HAP-1 (cell line): ENCODE measurements around the gene OBP2A.

ENCODE experiments used
- DNase-seq, 2 experiments: peaks; one replicate each; pipeline ENCODE4 v3.0.0-alpha.2; 2016 to 2020; ENCODE audit warnings: low spot score in 2 of 2
- H3K27me3 ChIP-seq: fragments of 250-450 bp; sonication (Bioruptor Pico); 2 replicates; pipeline ENCODE4 v1.5.1; 2020; ENCODE audit warnings: low read depth, mild to moderate bottlenecking, moderate library complexity
- H3K36me3 ChIP-seq: fragments of 250-450 bp; sonication (Bioruptor Pico); replicated peaks from 2 replicates; pipeline ENCODE4 v1.5.1; 2020; ENCODE audit warnings: mild to moderate bottlenecking
- H3K4me1 ChIP-seq: fragments of 250-450 bp; sonication (Bioruptor Pico); 2 replicates; pipeline ENCODE4 v1.5.1; 2020; ENCODE audit warnings: mild to moderate bottlenecking
- H3K4me3 ChIP-seq: fragments of 250-450 bp; sonication (Bioruptor Pico); 2 replicates; pipeline ENCODE4 v1.5.1; 2020; ENCODE audit warnings: mild to moderate bottlenecking, moderate library complexity
- H3K9me3 ChIP-seq: fragments of 250-450 bp; sonication (Bioruptor Pico); 2 replicates; pipeline ENCODE4 v1.5.1; 2020; ENCODE audit warnings: mild to moderate bottlenecking, moderate library complexity
- in situ Hi-C: fragments of 300-500 bp; cut with MboI; formaldehyde crosslinking; loops from 3 replicates; pipeline ENCODE4 v1.14.3; 2020; ENCODE audit warnings: low sequenced_read_pairs, inconsistent platforms, mixed read lengths

Gene OBP2A

DNA sequence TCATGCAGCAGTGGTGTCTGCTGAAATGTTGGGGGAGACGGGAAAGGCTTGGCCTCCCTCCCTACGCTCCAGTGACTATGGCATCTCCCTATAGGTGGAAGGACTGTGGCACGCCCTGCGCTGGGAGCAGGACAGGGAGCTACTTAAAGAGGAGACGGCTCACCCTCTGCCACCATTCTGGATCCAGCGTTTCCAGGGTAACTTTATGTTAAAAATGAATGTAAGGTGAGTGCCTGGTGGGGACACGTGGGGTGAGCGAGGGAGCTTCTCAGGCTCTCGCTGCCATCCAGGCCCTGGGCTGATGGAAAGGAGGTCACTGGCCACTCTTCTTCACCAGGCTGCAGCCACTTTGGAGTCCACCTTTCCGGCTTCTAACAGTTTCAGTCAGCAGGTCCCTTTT is 31.3 kb downstream of the OBP2A start:
- Histone ChIP-seq H3K27me3 (no peaks in the 10 kb centered on the region), H3K9me3 (no peaks in the 10 kb centered on the region), H3K4me3 (no peak overlapping the region), H3K4me1 (no peaks in the 10 kb centered on the region), H3K36me3 (no peaks in the 10 kb centered on the region)
- in situ Hi-C loops, result no loop called here
- no peak for DNase-seq

DNA sequence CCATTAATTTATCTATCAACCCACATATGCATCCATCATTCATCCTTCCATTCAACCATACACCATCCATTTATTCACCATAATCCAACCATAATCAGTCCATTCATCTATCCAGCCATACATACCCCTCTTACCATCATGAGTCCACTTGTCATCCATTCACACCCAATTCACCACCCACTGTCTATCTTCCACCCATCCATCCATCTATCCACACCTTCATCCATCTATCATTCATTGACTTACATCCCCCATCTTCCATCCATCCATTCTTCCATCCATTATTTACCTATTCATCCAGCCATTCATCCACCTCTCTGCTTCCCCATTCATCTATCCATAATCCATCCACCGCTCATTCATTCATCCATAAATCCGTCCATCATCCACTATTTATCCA is 33.4 kb downstream of the OBP2A start:
- H3K4me3 ChIP-seq, result no peak overlapping the region
- in situ Hi-C loops, result no loop called here
- no peak for DNase-seq
- no peaks in the 10 kb centered on the region for H3K27me3 ChIP-seq
- no peaks in the 10 kb centered on the region for H3K9me3 ChIP-seq
- H3K4me1 ChIP-seq, result no peaks in the 10 kb centered on the region
- H3K36me3 ChIP-seq, result no peaks in the 10 kb centered on the region

DNA sequence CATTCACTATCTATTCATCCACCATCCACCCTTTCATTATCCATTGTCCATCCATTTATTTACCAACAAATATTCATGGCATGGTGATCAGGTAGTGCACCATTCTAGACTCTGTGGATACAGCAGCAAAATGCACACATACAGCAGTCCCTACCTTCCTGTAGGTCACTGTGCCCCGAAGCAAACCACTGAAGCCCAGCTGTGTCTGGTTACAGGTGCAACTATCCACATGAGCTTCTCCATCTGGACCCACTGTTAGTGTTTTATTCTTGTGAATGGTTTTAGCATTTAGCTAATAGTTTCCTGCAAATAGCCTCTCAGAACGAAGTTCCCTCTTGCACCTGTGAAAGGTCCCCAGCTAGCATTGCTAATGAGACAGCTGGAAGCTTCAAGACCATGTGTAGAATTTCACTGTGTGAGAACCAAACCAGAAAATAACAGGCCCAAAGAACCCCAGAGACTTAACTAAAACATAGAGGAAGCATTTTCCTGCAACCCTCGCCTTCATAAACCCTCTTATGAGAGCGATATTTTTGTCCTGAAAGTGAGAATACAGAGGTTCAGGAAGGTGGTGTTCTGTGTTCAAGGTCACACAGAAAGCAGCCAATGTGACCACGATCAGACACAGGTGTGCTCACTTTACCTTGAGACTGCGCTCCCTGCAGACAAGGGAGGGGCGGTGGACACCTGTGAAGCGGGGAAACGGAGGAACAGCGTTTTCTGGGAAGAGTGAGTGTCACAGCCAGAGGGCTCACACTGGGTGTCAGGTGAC is 34.1 kb downstream of the OBP2A start:
- Histone ChIP-seq H3K4me3 (no peak overlapping the region), H3K4me1 (no peaks in the 10 kb centered on the region), H3K9me3 (no peaks in the 10 kb centered on the region), H3K36me3 (no peaks in the 10 kb centered on the region), H3K27me3 (no peaks in the 10 kb centered on the region)
- no peak for DNase-seq
- in situ Hi-C loops, result no loop called here

DNA sequence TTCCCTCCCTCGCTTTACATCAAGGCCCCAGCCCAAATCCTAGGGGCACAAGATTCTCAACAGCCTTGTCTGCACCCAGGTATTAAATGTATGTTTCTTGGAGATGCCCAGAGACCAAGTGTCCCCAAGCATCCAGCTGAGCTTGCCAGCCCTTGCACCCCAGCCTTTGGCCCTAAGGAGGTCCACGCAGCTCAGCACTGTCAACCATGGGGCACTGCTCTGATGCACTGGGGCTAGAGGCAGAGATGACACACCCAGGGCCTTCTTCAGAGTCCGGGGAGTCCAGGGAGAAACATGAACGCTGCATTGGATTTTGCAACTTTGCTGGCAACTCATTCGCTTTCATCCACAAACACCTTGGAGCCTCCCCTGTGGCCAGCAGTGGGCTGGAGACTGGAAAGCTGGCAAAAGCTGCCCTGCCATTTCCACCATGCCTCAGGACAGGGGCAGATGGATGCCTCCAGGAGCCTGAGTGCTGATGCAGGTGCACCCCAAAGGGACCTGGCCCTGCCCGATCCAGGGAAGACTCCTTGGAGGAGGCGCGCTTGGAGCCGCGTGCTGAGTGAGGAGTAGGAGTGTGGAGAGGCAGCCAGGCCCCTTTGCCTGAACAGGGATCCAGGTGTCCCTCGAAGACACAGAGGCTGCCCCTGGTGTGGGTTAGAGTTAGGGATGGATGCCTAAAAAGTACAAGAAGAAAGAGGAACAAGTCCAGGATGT is 34.9 kb downstream of the OBP2A start:
- no peaks in the 10 kb centered on the region for H3K9me3 ChIP-seq
- in situ Hi-C loops, result no loop called here
- no peaks in the 10 kb centered on the region for H3K4me1 ChIP-seq
- no peaks in the 10 kb centered on the region for H3K27me3 ChIP-seq
- no peak for DNase-seq
- H3K36me3 ChIP-seq, result no peaks in the 10 kb centered on the region
- H3K4me3 ChIP-seq, result no peak overlapping the region

DNA sequence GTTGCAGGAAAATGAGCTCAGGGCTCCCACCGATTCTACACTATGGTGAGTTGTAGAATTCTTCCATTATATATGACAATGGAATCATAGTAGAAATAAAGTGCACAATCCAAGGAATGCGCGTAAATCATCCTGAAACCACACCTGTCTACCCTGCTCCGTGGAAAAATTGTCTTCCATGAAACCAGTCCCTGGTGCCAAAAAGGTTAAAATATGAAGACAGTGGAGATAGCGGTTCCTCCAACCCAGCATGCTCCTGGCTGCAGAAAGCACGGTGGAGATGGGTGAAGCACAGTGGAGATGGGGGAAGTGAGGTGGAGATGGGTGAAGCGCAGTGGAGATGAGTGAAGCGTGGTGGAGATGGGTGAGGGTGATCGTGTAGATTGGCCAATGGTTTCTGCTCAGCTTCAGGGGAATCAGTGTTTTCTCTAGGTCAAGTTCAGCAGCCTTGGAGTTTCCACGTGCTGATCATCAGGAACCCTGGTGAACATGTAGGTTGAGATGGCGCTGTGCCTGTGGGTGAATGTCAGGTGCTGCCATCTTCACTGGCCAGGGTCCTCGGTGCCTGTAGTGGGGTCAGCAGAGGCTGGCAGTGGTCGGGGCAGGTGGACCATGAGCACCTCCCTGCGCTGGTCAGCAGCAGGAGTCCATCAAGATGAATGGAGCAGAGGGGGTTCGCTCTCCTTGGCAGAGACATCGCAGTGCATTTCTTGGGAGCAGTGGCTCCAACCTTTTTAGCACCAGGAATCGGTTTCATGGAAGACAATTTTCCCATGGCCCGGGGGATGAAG is 35.9 kb downstream of the OBP2A start:
- Histone ChIP-seq H3K36me3 (no peaks in the 10 kb centered on the region), H3K9me3 (no peaks in the 10 kb centered on the region), H3K4me1 (no peaks in the 10 kb centered on the region), H3K4me3 (no peak overlapping the region), H3K27me3 (no peaks in the 10 kb centered on the region)
- in situ Hi-C loops, result no loop called here
- no peak for DNase-seq

DNA sequence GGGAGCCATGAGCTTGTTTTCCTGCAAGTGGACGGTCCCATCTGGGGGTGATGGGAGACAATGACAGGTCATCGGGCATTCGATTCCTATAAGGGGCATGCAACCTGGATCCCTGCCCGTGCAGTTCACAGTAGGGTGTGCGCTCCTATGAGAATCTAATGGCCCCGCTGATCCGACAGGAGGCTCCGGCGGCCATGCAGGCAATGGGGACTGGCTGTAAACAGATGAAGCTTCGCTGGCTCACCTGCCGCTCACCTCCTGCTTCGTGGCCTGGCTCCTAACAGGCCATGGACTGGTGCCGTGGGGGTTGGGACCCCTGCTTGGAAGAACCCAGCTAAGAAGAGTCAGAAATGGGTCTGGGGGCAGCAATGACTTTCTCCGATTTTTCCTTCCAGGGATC is 36.6 kb downstream of the OBP2A start:
- in situ Hi-C loops, result no loop called here
- DNase-seq, result no peak
- no peaks in the 10 kb centered on the region for H3K9me3 ChIP-seq
- no peaks in the 10 kb centered on the region for H3K27me3 ChIP-seq
- no peak overlapping the region for H3K4me3 ChIP-seq
- no peaks in the 10 kb centered on the region for H3K36me3 ChIP-seq
- H3K4me1 ChIP-seq, result no peaks in the 10 kb centered on the region

DNA sequence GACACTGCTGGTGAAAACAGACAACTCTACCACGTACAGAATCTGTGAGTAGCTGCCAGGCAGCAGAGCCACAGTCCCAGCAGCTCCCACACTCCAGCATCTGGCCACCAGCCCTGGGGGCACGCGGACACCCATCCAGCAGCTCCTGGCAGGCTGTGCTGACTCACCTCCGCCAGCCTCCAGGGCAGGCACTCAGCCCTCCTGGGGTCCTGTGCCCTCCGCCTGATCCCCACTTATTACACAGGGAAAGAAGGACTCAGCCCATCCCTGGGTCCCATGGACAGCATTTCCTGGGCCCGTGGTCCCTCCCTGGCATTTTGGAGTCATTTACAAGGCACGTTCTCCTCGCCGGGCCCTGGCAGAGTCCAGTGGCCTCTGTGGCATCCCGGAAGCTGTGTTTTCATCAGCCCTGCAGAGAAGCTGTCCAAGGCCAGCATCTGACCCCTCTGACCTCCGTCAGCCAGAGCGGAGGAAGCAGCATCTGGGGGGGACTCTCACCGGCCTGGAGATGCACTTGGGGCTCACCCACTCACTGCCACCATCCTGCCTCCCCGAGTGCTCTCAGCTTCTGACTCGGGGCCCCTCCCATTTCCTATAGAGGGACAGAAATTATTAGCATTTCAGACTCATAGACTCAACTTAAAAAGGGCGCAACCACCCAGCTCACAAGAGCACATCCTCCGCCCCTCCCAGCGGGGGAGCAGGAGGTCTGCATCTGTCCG is 37.2 kb downstream of the OBP2A start:
- Histone ChIP-seq H3K36me3 (no peaks in the 10 kb centered on the region), H3K4me1 (no peaks in the 10 kb centered on the region), H3K27me3 (no peaks in the 10 kb centered on the region), H3K4me3 (no peak overlapping the region), H3K9me3 (no peaks in the 10 kb centered on the region)
- no peak for DNase-seq
- in situ Hi-C loops, result no loop called here

DNA sequence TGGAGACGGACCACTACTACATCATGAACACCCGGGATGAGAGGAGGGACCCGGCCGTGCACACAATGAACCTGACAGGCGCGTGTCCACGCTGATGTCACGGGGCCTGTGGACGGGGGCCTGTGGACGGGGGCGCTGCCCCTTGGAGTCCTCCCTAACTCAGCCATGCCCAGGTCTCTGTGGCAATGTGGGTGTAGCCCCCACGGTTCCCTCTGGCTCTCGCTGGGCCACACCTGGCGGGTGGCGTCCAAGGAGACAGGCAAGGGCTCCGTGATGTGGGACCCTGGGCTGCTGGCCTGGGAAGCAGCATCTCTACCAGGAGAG is 37.7 kb downstream of the OBP2A start:
- Histone ChIP-seq H3K9me3 (no peaks in the 10 kb centered on the region), H3K4me1 (no peaks in the 10 kb centered on the region), H3K27me3 (no peaks in the 10 kb centered on the region), H3K4me3 (no peak overlapping the region), H3K36me3 (no peaks in the 10 kb centered on the region)
- in situ Hi-C loops, result no loop called here
- DNase-seq, result no peak

DNA sequence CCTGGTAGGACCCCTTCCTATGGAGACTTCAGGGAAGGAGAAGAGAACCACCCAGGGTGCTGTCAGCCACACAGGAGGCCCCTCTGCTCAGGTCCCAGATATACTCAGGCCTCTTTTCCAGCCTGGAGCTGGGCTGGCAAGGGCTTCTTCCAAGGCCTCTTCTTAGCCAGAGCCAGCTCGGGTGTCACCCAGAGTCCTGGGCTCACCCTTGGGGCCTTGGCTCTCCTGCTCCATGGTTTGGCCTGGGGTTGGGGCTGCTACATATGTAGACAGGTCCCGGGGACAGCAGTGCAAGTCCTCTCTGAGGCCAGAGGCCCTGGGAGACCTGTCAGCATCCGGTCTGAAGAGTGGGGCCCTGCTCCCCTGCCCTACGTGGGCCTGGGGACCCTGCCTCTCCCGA is 38.4 kb downstream of the OBP2A start:
- in situ Hi-C loops, result no loop called here
- Histone ChIP-seq H3K4me3 (no peak overlapping the region), H3K9me3 (no peaks in the 10 kb centered on the region), H3K36me3 (no peaks in the 10 kb centered on the region), H3K27me3 (no peaks in the 10 kb centered on the region), H3K4me1 (no peaks in the 10 kb centered on the region)
- DNase-seq, result no peak

DNA sequence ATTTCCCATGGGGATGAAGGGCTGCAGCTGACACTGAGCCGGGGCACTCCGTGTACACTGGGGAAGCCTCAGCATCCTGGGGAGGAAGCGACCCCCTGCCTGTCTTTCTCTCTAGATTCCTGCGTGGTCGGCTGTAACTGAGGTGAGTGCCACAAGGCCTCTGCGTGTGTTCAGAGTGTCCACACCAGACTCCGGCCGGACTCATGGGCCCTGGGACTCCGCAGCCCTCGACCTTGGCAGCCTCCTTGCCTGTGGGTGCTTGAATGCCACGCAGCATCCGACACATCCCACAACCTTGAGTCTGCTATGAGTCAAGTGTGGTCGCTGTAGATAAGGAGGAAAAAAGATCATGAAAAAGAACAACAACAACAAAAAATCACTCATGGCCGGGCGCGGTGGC is 39.0 kb downstream of the OBP2A start:
- Histone ChIP-seq H3K9me3 (no peaks in the 10 kb centered on the region), H3K4me1 (no peaks in the 10 kb centered on the region), H3K36me3 (no peaks in the 10 kb centered on the region), H3K27me3 (no peaks in the 10 kb centered on the region), H3K4me3 (no peak overlapping the region)
- DNase-seq, result no peak
- in situ Hi-C loops, result no loop called here

DNA sequence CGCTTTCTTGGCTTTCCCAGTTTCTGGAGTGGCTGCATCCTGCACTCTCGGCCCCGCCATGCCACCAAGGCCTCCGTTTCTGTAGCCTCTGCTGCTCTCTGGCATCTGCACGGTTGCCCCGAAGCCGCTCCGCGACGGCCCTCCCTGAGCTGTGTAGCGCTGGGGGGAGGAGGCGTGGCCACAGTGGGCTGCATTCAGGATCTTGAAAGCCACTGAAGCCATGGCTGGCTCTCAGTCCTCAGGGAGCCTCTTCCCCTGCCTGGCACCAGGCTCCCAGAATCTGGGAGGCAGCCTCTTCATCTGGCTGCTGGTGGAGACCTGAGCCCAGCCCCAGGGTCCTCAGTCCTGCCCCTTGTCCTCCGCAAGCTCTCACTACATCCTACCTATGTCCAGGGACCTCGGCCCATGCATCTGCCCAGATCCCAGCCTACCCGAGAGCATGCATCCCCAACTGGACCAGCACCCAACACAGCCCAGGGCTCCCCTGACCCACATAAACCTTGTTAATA is 40.7 kb downstream of the OBP2A start:
- Histone ChIP-seq H3K4me1 (no peaks in the 10 kb centered on the region), H3K9me3 (no peaks in the 10 kb centered on the region), H3K36me3 (no peaks in the 10 kb centered on the region), H3K27me3 (0 out of 2 replicates have a peak, but pooled peaks cover 2% of the 10 kb centered on the region), H3K4me3 (no peak overlapping the region)
- no peak for DNase-seq
- in situ Hi-C loops, result no loop called here

DNA sequence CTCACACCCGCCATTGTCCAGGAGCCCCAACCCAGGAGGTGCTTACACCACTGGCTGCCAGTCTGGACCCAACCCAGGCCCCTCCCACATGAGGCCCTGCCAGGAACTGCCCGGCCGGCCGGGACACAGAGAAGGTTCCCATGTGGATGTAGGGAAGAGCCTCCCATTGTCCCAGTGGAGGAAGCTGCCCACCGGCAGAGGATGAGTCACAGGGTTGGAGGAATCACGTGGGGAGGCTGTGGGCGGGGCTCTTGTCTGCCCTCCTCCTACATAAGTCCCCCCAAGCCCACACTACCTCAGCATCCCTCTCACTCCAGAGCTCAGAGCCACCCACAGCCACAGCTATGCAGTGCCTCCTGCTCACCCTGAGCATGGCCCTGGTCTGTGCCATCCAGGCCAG is 41.7 kb downstream of the OBP2A start:
- in situ Hi-C loops, result no loop called here
- Histone ChIP-seq H3K4me3 (no peak overlapping the region), H3K27me3 (0 out of 2 replicates have a peak, but pooled peaks cover 3% of the 10 kb centered on the region), H3K36me3 (no peaks in the 10 kb centered on the region), H3K4me1 (no peaks in the 10 kb centered on the region), H3K9me3 (no peaks in the 10 kb centered on the region)
- DNase-seq, result no peak

DNA sequence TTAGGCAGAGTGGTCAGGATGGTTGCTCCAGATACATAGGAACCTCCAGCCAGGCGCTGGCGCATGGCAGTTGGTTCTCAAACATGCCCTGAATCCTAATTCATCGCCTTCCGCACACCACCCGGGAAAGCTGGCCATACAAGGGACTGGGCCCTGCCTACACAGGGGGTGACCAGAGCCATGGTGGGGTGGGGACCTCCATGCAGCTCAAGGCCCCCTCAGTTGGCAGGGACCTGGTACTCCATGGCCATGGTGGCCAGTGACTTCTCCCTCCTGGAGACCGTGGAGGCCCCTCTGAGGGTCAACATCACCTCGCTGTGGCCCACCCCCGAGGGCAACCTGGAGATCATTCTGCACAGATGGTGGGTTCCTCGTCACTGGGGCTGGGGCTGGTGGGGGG is 42.4 kb downstream of the OBP2A start:
- 0 out of 2 replicates have a peak, but pooled peaks cover 3% of the 10 kb centered on the region for H3K27me3 ChIP-seq
- no peaks in the 10 kb centered on the region for H3K4me1 ChIP-seq
- no peak for DNase-seq
- H3K4me3 ChIP-seq, result no peak overlapping the region
- no peaks in the 10 kb centered on the region for H3K36me3 ChIP-seq
- in situ Hi-C loops, result no loop called here
- no peaks in the 10 kb centered on the region for H3K9me3 ChIP-seq
